DMS79 (cell line): ENCODE measurements around the gene PDGFC.

ENCODE experiments used
- DNase-seq: peaks from one replicate; lab custom pipeline; 2025; lab: John Stamatoyannopoulos, UW

Gene PDGFC

DNA sequence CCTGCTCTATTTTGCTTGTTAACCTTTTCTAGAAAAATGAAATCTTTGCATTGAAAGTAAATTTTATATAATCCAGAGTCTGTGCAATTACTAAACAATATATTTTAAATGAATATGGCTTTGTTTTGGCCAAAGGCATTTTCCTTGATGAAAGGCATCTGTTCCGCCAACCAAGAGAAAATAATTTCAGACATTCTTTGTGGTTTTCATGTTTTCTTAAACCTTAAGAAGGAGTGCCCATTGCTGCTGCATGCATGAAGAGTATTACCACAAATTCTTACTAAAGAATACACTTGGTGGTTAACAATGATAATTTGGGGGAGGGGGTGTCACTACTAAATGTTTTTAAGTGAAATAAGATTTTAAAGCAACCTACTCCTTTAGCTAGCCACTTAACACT, 2.7 kb upstream of the PDGFC start:
- no peak for DNase-seq

GRCh38 chr4:156972379-156973015, 898 bp upstream of the PDGFC start:
- DNase-seq: no peak

- no peak for DNase-seq
Measured at GRCh38 chr4:156971165-156971675, 379 bp downstream of the PDGFC start.

DNA sequence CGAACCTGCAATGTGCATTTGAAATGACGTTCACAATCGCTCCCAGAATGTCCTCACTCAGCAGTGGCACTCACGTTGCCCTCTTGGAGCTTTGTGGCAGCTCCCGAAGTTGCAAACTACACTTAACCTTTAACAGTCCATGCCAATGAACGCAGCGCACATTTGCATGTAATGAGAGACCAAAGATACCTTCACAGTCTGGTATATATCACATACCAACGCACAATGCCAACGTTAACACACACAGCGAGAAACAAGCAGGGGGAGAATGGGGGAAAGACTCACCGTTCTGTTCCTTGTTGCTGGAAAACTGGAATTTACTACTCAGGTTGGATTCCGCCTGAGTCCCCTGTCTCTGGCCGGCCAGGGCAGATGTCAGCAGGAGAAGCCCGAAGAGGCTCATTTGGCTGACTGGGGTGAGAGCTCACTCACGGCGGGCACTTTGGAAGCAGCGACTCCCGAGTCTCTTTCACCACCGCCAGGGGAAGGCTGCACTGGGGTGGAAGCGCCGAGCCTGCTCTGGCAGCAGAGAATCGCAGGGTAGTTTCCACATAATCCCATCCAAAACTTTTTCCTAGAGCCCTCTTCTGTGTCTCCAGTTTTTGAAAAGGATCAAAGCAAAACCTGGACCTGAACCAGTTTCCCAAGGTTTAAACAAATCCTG, 966 bp downstream of the PDGFC start:
- no peak for DNase-seq

- DNase-seq: no peak
Measured at GRCh38 chr4:156969911-156970310, 1.7 kb downstream of the PDGFC start.

DNA sequence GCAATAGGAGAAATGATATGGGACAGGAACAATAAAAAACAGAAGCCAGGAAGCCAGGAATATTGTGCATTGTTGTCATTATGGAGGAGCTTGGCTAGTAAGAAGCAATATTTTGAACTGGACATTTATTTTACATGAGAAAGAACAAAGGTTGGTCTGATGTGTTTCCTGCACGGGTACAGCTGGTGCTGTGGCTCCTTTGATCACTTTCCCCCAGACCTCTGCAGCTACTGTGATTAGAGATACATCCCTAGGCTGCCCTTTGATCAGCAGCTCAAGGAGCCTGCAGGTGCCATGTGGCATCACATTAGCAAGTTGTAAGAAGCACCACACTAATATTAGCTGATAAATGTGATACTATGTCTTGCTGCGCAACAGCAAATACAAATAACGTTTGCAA, 2.5 kb downstream of the PDGFC start:
- DNase-seq: no peak

- DNase-seq: no peak
Measured at GRCh38 chr4:156968479-156968984, 3.1 kb downstream of the PDGFC start.

- DNase-seq: no peak
Measured at GRCh38 chr4:156966836-156967235, 4.8 kb downstream of the PDGFC start.

- no peak for DNase-seq
Measured at GRCh38 chr4:156963419-156963818, 8.2 kb downstream of the PDGFC start.

GRCh38 chr4:156962528-156962974, 9.0 kb downstream of the PDGFC start:
- DNase-seq: no peak

- DNase-seq: no peak
Measured at GRCh38 chr4:156962058-156962358, 9.6 kb downstream of the PDGFC start.

DNA sequence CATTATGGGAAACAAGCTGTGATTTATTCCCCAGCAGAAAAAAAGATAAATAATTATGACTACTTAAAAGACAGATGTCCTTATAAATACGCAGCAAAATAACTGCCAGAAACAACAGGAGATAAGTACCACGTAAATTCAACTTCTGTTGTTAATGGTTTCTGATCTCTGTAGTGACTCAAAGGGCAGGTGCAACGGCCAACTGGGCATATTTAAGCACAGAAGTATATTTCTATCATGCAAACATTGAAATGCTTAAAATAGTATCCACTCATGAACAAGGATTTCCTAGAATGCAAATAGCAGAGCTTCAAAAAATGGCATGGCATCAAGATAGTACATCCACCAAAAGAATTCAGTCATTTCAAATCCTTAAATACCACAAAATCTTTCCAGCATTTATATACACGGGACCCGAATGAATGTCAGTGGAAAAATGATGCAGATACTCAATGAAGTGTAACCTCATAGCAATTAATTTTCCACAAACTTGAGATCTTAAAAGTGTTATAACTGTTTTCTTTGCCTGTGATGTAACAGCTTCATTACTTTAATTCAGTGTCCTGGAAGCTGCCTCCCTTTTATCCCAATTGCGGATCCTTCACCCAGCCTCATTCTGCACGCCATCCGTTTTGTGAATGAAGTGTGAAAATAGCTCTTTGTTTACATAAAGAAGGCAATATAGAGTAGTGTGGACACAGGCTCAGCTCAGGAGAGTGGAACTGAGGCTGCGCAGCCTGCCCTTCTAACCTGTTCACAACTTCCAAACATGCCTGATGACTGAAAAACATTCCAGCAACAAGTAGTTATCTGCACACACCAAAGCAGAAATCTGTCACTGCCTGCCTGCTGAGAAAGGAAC, 10.2 kb downstream of the PDGFC start:
- no peak for DNase-seq

DNA sequence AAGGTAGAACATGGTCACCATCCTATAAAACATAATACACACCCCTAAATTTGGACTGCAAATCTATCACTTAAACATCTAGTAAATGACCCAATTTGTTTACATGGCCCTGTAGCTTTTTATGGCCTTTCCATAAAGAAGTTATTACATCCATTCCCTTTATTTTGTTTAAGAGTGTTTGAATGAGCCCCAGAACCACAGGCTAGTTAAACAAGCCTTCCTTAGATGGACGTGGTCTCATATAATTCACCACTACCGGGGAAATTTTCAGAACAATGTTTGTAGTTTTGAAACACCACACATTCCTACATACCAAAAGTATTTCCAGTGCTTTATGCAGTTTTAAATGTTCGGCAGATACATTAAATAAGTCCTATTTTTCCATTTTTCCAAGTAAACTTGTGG, 12.3 kb downstream of the PDGFC start:
- no peak for DNase-seq

GRCh38 chr4:156958276-156959074, 13.1 kb downstream of the PDGFC start:
- no peak for DNase-seq

- no peak for DNase-seq
Measured at GRCh38 chr4:156957556-156957955, 14.0 kb downstream of the PDGFC start.

GRCh38 chr4:156956826-156957368, 14.7 kb downstream of the PDGFC start:
- no peak for DNase-seq

- no peak for DNase-seq
Measured at GRCh38 chr4:156956359-156956758, 15.2 kb downstream of the PDGFC start.

- DNase-seq: no peak
Measured at GRCh38 chr4:156954587-156954986, 17.0 kb downstream of the PDGFC start.

DNA sequence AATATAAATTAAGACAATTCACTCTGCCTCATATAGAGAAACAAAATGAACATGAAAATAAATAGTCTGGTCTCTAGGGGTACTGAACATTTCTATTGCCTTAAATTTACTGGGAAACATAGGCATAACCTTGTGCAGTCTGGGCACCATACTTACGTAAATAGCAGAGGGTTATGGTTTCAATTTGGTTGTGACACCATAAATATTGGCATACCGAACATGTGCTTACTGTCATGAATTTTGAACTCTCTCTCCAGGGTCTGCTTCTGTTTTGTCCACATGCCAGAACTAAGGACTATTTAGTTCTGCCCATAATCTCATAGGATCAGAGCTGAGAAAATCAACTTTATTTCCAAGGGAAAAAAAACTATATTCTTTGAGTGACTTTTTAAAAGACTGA, 17.6 kb downstream of the PDGFC start:
- DNase-seq: no peak

GRCh38 chr4:156953001-156953400, 18.6 kb downstream of the PDGFC start:
- no peak for DNase-seq

GRCh38 chr4:156952078-156952759, 19.4 kb downstream of the PDGFC start:
- no peak for DNase-seq
